ENCODE measurements around the gene SEPTIN8. TPM values are rescaled to one million over a fixed set of nuclear protein-coding genes. Genes with fewer than 3 reads are reported as not detected.
A peak's percentile ranks its signal among the peaks of the same experiment; 100 is the strongest.

The SEPTIN8 gene
- total RNA-seq, 4 donors from 2014 or later: 33.6 to 85.8 (median 56.2) TPM

GRCh38 chr5:132782101-132782500, 5.1 kb upstream of the SEPTIN8 start:
- DNase-seq: no peak
- Histone ChIP-seq H3K4me1 (peaks cover 0 to 9% (median 4%) of the 10 kb centered on the region in 4 donors), H3K36me3 (no peaks in the 10 kb centered on the region), H3K27me3 (no peaks in the 10 kb centered on the region), H3K4me3 (no peak overlapping the region), H3K27ac (no peak overlapping the region), H3K9me3 (no peaks in the 10 kb centered on the region)
- TF ChIP-seq POLR2A (IDR thresholded peaks at IDR 0.05) (no peak), CTCF (IDR thresholded peaks at IDR 0.05) (no peak)

GRCh38 chr5:132781029-132781428, 4.0 kb upstream of the SEPTIN8 start:
- DNase-seq: no peak
- Histone ChIP-seq H3K27me3 (no peaks in the 10 kb centered on the region), H3K27ac (no peak overlapping the region), H3K4me1 (peaks cover 0 to 15% (median 6%) of the 10 kb centered on the region in 4 donors), H3K4me3 (no peak overlapping the region), H3K9me3 (no peaks in the 10 kb centered on the region), H3K36me3 (no peaks in the 10 kb centered on the region)
- TF ChIP-seq POLR2A (IDR thresholded peaks at IDR 0.05) (no peak), CTCF (IDR thresholded peaks at IDR 0.05) (no peak)

GRCh38 chr5:132780577-132780976, 3.5 kb upstream of the SEPTIN8 start:
- Histone ChIP-seq H3K36me3 (no peaks in the 10 kb centered on the region), H3K27me3 (no peaks in the 10 kb centered on the region), H3K9me3 (no peaks in the 10 kb centered on the region), H3K27ac (no peak overlapping the region), H3K4me1 (peaks cover 0 to 17% (median 7%) of the 10 kb centered on the region in 4 donors), H3K4me3 (no peak overlapping the region)
- TF ChIP-seq CTCF (IDR thresholded peaks at IDR 0.05): no peak
- TF ChIP-seq POLR2A (IDR thresholded peaks at IDR 0.05): no peak
- DNase-seq: no peak

GRCh38 chr5:132779961-132780360, 2.9 kb upstream of the SEPTIN8 start:
- TF ChIP-seq CTCF (IDR thresholded peaks at IDR 0.05) (no peak), POLR2A (IDR thresholded peaks at IDR 0.05) (no peak)
- H3K9me3 ChIP-seq: no peaks in the 10 kb centered on the region
- H3K4me3 ChIP-seq: no peak overlapping the region
- peaks cover 0 to 23% (median 7%) of the 10 kb centered on the region in 4 donors for H3K4me1 ChIP-seq
- no peak for DNase-seq
- H3K27me3 ChIP-seq: no peaks in the 10 kb centered on the region
- H3K27ac ChIP-seq: no peak overlapping the region
- no peaks in the 10 kb centered on the region for H3K36me3 ChIP-seq

GRCh38 chr5:132778856-132779255, 1.8 kb upstream of the SEPTIN8 start:
- no peaks in the 10 kb centered on the region for H3K9me3 ChIP-seq
- no peak overlapping the region for H3K4me3 ChIP-seq
- TF ChIP-seq CTCF (IDR thresholded peaks at IDR 0.05) (no peak), POLR2A (IDR thresholded peaks at IDR 0.05) (no peak)
- no peak for DNase-seq
- no peak overlapping the region for H3K27ac ChIP-seq
- H3K36me3 ChIP-seq: no peaks in the 10 kb centered on the region
- H3K4me1 ChIP-seq: peaks cover 0 to 33% (median 7%) of the 10 kb centered on the region in 4 donors
- no peaks in the 10 kb centered on the region for H3K27me3 ChIP-seq

- Histone ChIP-seq H3K4me3 (peak overlapping the region in 3 of 4 donors; percentile 90 to 98 (median 91)), H3K9me3 (no peaks in the 10 kb centered on the region), H3K4me1 (peaks cover 0 to 33% (median 7%) of the 10 kb centered on the region in 4 donors), H3K36me3 (no peaks in the 10 kb centered on the region), H3K27me3 (no peaks in the 10 kb centered on the region), H3K27ac (peak overlapping the region in 1 of 4 donors; percentile 83)
- DNase-seq: peak in 1 of 3 donors; percentile 25
- TF ChIP-seq POLR2A (IDR thresholded peaks at IDR 0.05): no peak
- no peak for TF ChIP-seq CTCF (IDR thresholded peaks at IDR 0.05)
These were observed 1.1 kb upstream of the SEPTIN8 start for GRCh38 chr5:132778129-132778528.

Data from Peyer's patch (tissue), 4 donors.